HepG2 (cell line): ENCODE measurements around the gene ISG20L2. TPM values are rescaled to one million over a fixed set of nuclear protein-coding genes. Genes with fewer than 3 reads are reported as not detected.

Source experiments
- GLMP ChIP-seq: sonication (generic); formaldehyde crosslinking; IDR thresholded peaks from 2 replicates; pipeline ENCODE4 v1.9.0; 2021; ENCODE audit warnings: missing genetic modification reagents, mild to moderate bottlenecking, borderline replicate concordance
- KAT2B ChIP-seq: fragments of 150-350 bp; IDR thresholded peaks from 2 replicates; pipeline ENCODE4 v1.6.1; 2014; ENCODE audit warnings: low read depth, low read length, borderline replicate concordance
- KDM4B ChIP-seq: sonication (generic); formaldehyde crosslinking; IDR thresholded peaks from 2 replicates; pipeline ENCODE4 v1.4.0; 2020; ENCODE audit warnings: missing genetic modification reagents
- KLF6 ChIP-seq: IDR thresholded peaks from 2 replicates; pipeline ENCODE4 v1.8.0; 2016; ENCODE audit warnings: missing biosample characterization, missing genetic modification reagents
- NFE2L2 ChIP-seq: fragments of 150-350 bp; IDR thresholded peaks from 2 replicates; pipeline ENCODE4 v1.6.1; 2014; ENCODE audit warnings: low read length
- NONO ChIP-seq, 2 experiments: fragments of 450-650 bp in 1 of 2; sonication (generic) in 1 of 2; formaldehyde crosslinking in 1 of 2; IDR thresholded peaks in 1 of 2; conservative IDR thresholded peaks in 1 of 2; 2 replicates each; pipeline versions ENCODE4 v1.6.1 to v1.8.0; 2017 to 2022; ENCODE audit warnings: mild to moderate bottlenecking in 1 of 2, missing genetic modification reagents in 1 of 2, moderate library complexity in 1 of 2
- RBM22 ChIP-seq: fragments of 200-400 bp; formaldehyde crosslinking; optimal IDR thresholded peaks from 2 replicates; pipeline ENCODE3; 2017; ENCODE audit warnings: mild to moderate bottlenecking, low read length, moderate library complexity
- ZNF142 ChIP-seq: sonication (generic); formaldehyde crosslinking; IDR thresholded peaks from 2 replicates; pipeline ENCODE4 v1.4.0; 2020; ENCODE audit warnings: missing genetic modification reagents
- ZNF598 ChIP-seq: sonication (generic); formaldehyde crosslinking; IDR thresholded peaks from 2 replicates; pipeline ENCODE4 v1.5.1; 2020; ENCODE audit warnings: mild to moderate bottlenecking, missing genetic modification reagents, borderline replicate concordance
- ZNF816 ChIP-seq: sonication (generic); formaldehyde crosslinking; IDR thresholded peaks from 2 replicates; pipeline ENCODE4 v1.8.0; 2022; ENCODE audit warnings: missing genetic modification reagents, mild to moderate bottlenecking, borderline replicate concordance
- ZNF883 ChIP-seq: sonication (generic); formaldehyde crosslinking; IDR thresholded peaks from 2 replicates; pipeline ENCODE4 v1.5.1; 2020; ENCODE audit warnings: mild to moderate bottlenecking, missing genetic modification reagents; ENCODE audit errors: not compliant biosample characterization
- polyA plus RNA-seq, 8 experiments: library from polyadenylated mRNA; depleted of rRNA in 3 of 8; stranded (reverse) in 7 of 8; unstranded in 1 of 8; fragments of >200 nt; fragmentation: Illumina TruSeq in 4 of 8; extraction: Trizol in 4 of 8; gene quantifications; 2 replicates each; pipeline versions ENCODE4 v1.2.1 to v1.2.3, GENCODE V29; 2011 to 2016; ENCODE audit warnings: low read depth in 4 of 8, missing spikeins in 1 of 8, mixed read lengths in 1 of 8; ENCODE audit not compliant: insufficient read depth in 1 of 8
- total RNA-seq, 5 experiments: library from RNA; depleted of rRNA; stranded (reverse); fragments of >200 nt; fragmentation: Illumina TruSeq; extraction: Trizol; gene quantifications; 2 replicates each; pipeline ENCODE4 v1.2.3, GENCODE V29; 2016; ENCODE audit warnings: low read depth in 1 of 5
- TF ChIP-seq, protein P1 (sequence below): sonication (generic); formaldehyde crosslinking; IDR thresholded peaks from 2 replicates; pipeline ENCODE4 v1.4.0; 2020; ENCODE audit warnings: mild to moderate bottlenecking, missing genetic modification reagents

The ISG20L2 gene
- total and polyA plus RNA-seq, 2 of the 13 experiments (the other 11 are each of a cell fraction or from before 2014, with no cell fraction given) = 19.8 to 21.3 TPM

DNA sequence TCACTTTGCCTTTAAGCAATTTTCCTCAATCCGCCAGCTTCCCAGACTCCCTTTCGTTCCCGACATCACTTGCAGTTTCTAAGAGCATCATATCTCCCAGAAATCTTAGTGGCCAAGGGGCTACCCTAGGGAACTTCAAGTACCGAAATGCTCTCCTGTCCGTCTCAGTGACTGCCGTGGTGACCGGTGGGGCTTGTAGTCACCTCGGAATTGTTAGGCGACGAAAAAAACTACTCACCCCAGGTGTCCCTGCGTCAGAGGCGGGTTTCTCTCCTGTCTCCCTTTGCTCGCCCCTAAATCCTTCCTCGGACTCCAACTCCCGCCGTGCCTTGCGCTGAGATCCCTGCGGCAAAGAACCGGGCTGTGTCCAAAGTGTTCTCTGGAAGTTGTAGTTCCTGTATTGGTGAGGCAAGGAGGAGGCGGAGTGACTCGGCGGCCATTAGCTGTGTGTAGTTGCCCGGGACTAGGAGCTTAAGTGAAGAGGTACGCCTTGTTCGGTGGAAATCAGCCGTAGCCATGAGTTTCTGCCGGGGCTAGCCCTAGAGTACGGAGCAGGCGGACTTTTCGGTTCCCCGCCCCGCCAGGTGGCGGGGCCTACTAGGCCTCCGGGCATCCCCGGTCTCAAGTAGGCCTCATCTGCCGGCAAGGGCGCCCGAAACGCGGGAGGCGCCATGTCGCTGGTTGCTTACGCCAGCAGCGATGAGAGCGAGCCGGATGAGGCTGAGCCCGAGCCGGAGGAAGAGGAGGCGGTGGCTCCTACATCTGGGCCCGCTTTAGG is 38.7 kb upstream of the ISG20L2 start, which contains the start of gene PRCC (continued):
- TF ChIP-seq ZNF816 (CRISPR knock-in tag) = no peak
- 0 out of 2 replicates have a peak, but pooled peaks have one; percentile 20 for TF ChIP-seq KDM4B (CRISPR knock-in tag)
- TF ChIP-seq KAT2B = no peak
- peak; percentile 89; the same call in 1 of the 2 replicates for TF ChIP-seq KLF6
- TF ChIP-seq, protein P1, sequence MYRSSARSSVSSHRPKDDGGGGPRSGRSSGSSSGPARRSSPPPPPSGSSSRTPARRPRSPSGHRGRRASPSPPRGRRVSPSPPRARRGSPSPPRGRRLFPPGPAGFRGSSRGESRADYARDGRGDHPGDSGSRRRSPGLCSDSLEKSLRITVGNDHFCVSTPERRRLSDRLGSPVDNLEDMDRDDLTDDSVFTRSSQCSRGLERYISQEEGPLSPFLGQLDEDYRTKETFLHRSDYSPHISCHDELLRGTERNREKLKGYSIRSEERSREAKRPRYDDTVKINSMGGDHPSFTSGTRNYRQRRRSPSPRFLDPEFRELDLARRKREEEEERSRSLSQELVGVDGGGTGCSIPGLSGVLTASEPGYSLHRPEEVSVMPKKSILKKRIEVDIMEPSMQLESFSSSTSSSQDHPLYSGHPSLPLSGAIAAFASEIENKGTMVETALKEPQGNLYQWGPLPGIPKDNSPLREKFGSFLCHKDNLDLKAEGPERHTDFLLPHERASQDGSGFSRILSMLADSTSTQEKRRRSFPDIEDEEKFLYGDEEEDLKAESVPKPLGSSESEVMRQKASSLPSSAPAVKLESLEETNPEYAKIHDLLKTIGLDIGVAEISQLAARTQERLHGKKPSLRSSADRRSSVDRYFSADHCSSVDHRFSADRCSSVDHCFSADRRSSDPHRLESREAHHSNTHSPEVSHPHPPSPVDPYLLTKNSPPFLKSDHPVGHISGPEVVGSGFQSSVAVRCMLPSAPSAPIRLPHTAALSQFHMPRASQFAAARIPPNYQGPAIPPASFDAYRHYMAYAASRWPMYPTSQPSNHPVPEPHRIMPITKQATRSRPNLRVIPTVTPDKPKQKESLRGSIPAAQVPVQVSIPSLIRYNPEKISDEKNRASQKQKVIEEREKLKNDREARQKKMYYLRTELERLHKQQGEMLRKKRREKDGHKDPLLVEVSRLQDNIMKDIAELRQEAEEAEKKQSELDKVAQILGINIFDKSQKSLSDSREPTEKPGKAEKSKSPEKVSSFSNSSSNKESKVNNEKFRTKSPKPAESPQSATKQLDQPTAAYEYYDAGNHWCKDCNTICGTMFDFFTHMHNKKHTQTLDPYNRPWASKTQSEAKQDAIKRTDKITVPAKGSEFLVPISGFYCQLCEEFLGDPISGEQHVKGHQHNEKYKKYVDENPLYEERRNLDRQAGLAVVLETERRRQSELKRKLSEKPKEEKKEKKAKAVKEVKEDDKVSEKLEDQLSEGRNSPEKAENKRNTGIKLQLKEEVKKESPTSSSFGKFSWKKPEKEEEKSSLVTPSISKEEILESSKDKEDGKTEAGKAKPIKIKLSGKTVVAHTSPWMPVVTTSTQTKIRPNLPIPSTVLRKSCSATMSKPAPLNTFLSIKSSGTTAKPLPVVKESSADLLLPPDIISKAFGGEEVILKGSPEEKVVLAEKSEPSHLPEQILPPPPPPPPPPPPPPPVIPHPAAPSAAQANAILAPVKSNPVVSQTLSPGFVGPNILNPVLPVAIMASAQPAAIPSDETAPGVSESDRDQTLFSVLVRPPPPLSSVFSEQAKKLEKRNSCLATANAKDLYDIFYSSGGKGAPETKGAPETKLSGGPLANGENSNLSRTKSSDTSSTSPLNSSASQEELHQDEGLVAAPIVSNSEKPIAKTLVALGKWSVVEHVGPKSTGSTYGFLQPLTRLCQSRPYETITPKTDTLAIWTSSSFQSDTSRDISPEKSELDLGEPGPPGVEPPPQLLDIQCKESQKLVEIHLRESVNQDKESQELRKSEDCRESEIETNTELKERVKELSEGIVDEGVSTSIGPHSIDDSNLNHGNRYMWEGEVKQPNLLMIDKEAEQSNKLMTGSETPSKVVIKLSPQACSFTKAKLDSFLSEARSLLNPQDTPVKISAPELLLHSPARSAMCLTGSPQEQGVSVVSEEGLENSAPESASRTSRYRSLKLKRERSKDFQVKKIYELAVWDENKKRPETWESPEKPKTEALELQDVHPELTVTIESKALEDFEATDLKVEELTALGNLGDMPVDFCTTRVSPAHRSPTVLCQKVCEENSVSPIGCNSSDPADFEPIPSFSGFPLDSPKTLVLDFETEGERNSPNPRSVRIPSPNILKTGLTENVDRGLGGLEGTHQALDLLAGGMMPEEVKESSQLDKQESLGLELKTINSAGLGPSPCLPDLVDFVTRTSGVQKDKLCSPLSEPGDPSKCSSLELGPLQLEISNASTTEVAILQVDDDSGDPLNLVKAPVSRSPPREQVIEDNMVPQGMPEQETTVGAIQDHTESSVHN (CRISPR knock-in tag) = no peak; the same call in 1 of the 2 replicates
- no peak for TF ChIP-seq GLMP (CRISPR knock-in tag)
- no peak for TF ChIP-seq ZNF883
- no peak for TF ChIP-seq RBM22
- TF ChIP-seq ZNF598 = peak; percentile 53; the same call in 1 of the 2 replicates
- no peak; the same call in 1 of the 2 replicates for TF ChIP-seq NFE2L2
- TF ChIP-seq NONO (IDR thresholded peaks at IDR 0.05) = no peak
- TF ChIP-seq NONO (CRISPR knock-in tag; conservative IDR thresholded peaks at IDR 0.05) = peak; percentile 42; the same call in 1 of the 2 replicates
- TF ChIP-seq ZNF142 (CRISPR knock-in tag) = no peak
